Ishikawa (cell line): ENCODE measurements around the gene PRDM16.

Source experiments
- CREB1 ChIP-seq: IDR thresholded peaks from 2 replicates; pipeline ENCODE4 v1.6.1; 2012; ENCODE audit warnings: low read depth
- RAD21 ChIP-seq: IDR thresholded peaks from 2 replicates; pipeline ENCODE4 v1.6.1; 2012; ENCODE audit warnings: low read depth
- REST ChIP-seq: IDR thresholded peaks from 2 replicates; pipeline ENCODE4 v1.6.1; 2012; ENCODE audit warnings: low read depth, mild to moderate bottlenecking
- YY1 ChIP-seq: IDR thresholded peaks from 2 replicates; pipeline ENCODE4 v1.6.1; 2012; ENCODE audit warnings: low read depth

- TF ChIP-seq RAD21 (no peak), REST (no peak), CREB1 (no peak), YY1 (no peak)
Measured at GRCh38 chr1:3368059-3368458, 299.1 kb downstream of the PRDM16 start.
